Memory B cell (primary cell): ENCODE data around the gene LEKR1.

Experiments
- ATAC-seq: fragments of 150-1000 bp; cut with Tn5 transposase; 2 replicates; pipeline ENCODE4 v1.10.0; 2021; ENCODE audit warnings: low read depth, mild to moderate bottlenecking, moderate library complexity
- DNase-seq, 2 donors: peaks; one replicate each; pipeline ENCODE4 v3.0.0; 2022; ENCODE audit warnings: low spot score in 2 of 2
- H3K27ac Mint-ChIP-seq: one replicate; pipeline ENCODE4 v1.8.0; 2022; ENCODE audit warnings: mild to moderate bottlenecking, moderate library complexity, mixed read lengths
- H3K27me3 Mint-ChIP-seq: one replicate; pipeline ENCODE4 v1.8.0; 2022; ENCODE audit warnings: mixed read lengths
- H3K36me3 Mint-ChIP-seq: one replicate; pipeline ENCODE4 v1.8.0; 2022; ENCODE audit warnings: mild to moderate bottlenecking, mixed read lengths
- H3K4me1 Mint-ChIP-seq: one replicate; pipeline ENCODE4 v1.8.0; 2022; ENCODE audit warnings: mixed read lengths
- H3K4me3 Mint-ChIP-seq: one replicate; pipeline ENCODE4 v1.8.0; 2022; ENCODE audit warnings: mild to moderate bottlenecking, moderate library complexity, mixed read lengths
- H3K9me3 Mint-ChIP-seq: one replicate; pipeline ENCODE4 v1.8.0; 2022; ENCODE audit warnings: mixed read lengths

The LEKR1 gene

GRCh38 chr3:157033001-157033400, 206.8 kb downstream of the LEKR1 start:
- peaks cover 16% of the 10 kb centered on the region for H3K4me1 Mint-ChIP-seq
- peaks cover 3% of the 10 kb centered on the region for H3K36me3 Mint-ChIP-seq
- H3K9me3 Mint-ChIP-seq: peaks cover 3% of the 10 kb centered on the region
- no peak overlapping the region for H3K4me3 Mint-ChIP-seq
- ATAC-seq (no peak), DNase-seq (no peak)
- no peak overlapping the region for H3K27ac Mint-ChIP-seq
- no peaks in the 10 kb centered on the region for H3K27me3 Mint-ChIP-seq

GRCh38 chr3:157040456-157040855, 214.3 kb downstream of the LEKR1 start:
- peaks cover 3% of the 10 kb centered on the region for H3K36me3 Mint-ChIP-seq
- no peak overlapping the region for H3K4me3 Mint-ChIP-seq
- H3K9me3 Mint-ChIP-seq: peaks cover 3% of the 10 kb centered on the region
- H3K27me3 Mint-ChIP-seq: no peaks in the 10 kb centered on the region
- ATAC-seq: no peak
- H3K4me1 Mint-ChIP-seq: no peaks in the 10 kb centered on the region
- DNase-seq: no peak
- H3K27ac Mint-ChIP-seq: no peak overlapping the region

- H3K4me1 Mint-ChIP-seq: peaks cover 2% of the 10 kb centered on the region
These were observed 216.1 kb downstream of the LEKR1 start for GRCh38 chr3:157042226-157042625.

GRCh38 chr3:157043771-157044170, 217.6 kb downstream of the LEKR1 start:
- no peak overlapping the region for H3K4me3 Mint-ChIP-seq

More at GRCh38 chr3:157042226-157042625, 216.1 kb downstream of the LEKR1 start:
- H3K9me3 Mint-ChIP-seq: no peaks in the 10 kb centered on the region
- ATAC-seq: no peak
- no peak overlapping the region for H3K4me3 Mint-ChIP-seq
- no peak overlapping the region for H3K27ac Mint-ChIP-seq
- no peaks in the 10 kb centered on the region for H3K36me3 Mint-ChIP-seq
- H3K27me3 Mint-ChIP-seq: no peaks in the 10 kb centered on the region
- no peak for DNase-seq

GRCh38 chr3:157045238-157045850, 219.2 kb downstream of the LEKR1 start:
- no peaks in the 10 kb centered on the region for H3K36me3 Mint-ChIP-seq
- H3K27ac Mint-ChIP-seq: no peak overlapping the region
- no peak overlapping the region for H3K4me3 Mint-ChIP-seq
- peaks cover 2% of the 10 kb centered on the region for H3K4me1 Mint-ChIP-seq
- ATAC-seq (no peak), DNase-seq (no peak)
- H3K9me3 Mint-ChIP-seq: no peaks in the 10 kb centered on the region
- H3K27me3 Mint-ChIP-seq: no peaks in the 10 kb centered on the region

More at GRCh38 chr3:157043771-157044170, 217.6 kb downstream of the LEKR1 start:
- Mint-ChIP-seq H3K9me3 (no peaks in the 10 kb centered on the region), H3K27me3 (no peaks in the 10 kb centered on the region), H3K4me1 (peaks cover 2% of the 10 kb centered on the region), H3K36me3 (no peaks in the 10 kb centered on the region), H3K27ac (no peak overlapping the region)
- no peak for DNase-seq
- no peak for ATAC-seq

GRCh38 chr3:157046520-157046919, 220.4 kb downstream of the LEKR1 start:
- Mint-ChIP-seq H3K36me3 (no peaks in the 10 kb centered on the region), H3K27me3 (no peaks in the 10 kb centered on the region), H3K4me1 (peaks cover 2% of the 10 kb centered on the region), H3K4me3 (no peak overlapping the region), H3K9me3 (no peaks in the 10 kb centered on the region), H3K27ac (no peak overlapping the region)
- ATAC-seq (no peak), DNase-seq (no peak)

GRCh38 chr3:157051055-157051454, 224.9 kb downstream of the LEKR1 start:
- Mint-ChIP-seq H3K9me3 (no peaks in the 10 kb centered on the region), H3K4me1 (peaks cover 2% of the 10 kb centered on the region), H3K4me3 (no peak overlapping the region), H3K27me3 (no peaks in the 10 kb centered on the region), H3K36me3 (no peaks in the 10 kb centered on the region), H3K27ac (no peak overlapping the region)
- no peak for ATAC-seq
- no peak for DNase-seq

GRCh38 chr3:157051591-157051990, 225.4 kb downstream of the LEKR1 start:
- H3K4me1 Mint-ChIP-seq: peaks cover 2% of the 10 kb centered on the region
- no peaks in the 10 kb centered on the region for H3K36me3 Mint-ChIP-seq
- no peak overlapping the region for H3K4me3 Mint-ChIP-seq
- H3K9me3 Mint-ChIP-seq: no peaks in the 10 kb centered on the region
- no peak overlapping the region for H3K27ac Mint-ChIP-seq
- DNase-seq: no peak
- no peak for ATAC-seq
- H3K27me3 Mint-ChIP-seq: no peaks in the 10 kb centered on the region

GRCh38 chr3:157056035-157056434, 229.9 kb downstream of the LEKR1 start:
- DNase-seq (no peak), ATAC-seq (no peak)
- Mint-ChIP-seq H3K9me3 (no peaks in the 10 kb centered on the region), H3K27me3 (peaks cover 4% of the 10 kb centered on the region), H3K36me3 (no peaks in the 10 kb centered on the region), H3K27ac (no peak overlapping the region), H3K4me1 (no peaks in the 10 kb centered on the region), H3K4me3 (no peak overlapping the region)

GRCh38 chr3:157058392-157059071, 232.4 kb downstream of the LEKR1 start:
- peaks cover 6% of the 10 kb centered on the region for H3K27me3 Mint-ChIP-seq
- H3K9me3 Mint-ChIP-seq: no peaks in the 10 kb centered on the region
- ATAC-seq (no peak), DNase-seq (no peak)
- H3K4me3 Mint-ChIP-seq: no peak overlapping the region
- no peaks in the 10 kb centered on the region for H3K4me1 Mint-ChIP-seq
- no peaks in the 10 kb centered on the region for H3K36me3 Mint-ChIP-seq
- no peak overlapping the region for H3K27ac Mint-ChIP-seq

- H3K9me3 Mint-ChIP-seq: no peaks in the 10 kb centered on the region
- H3K4me1 Mint-ChIP-seq: peaks cover 2% of the 10 kb centered on the region
- H3K27ac Mint-ChIP-seq: no peak overlapping the region
- peaks cover 6% of the 10 kb centered on the region for H3K27me3 Mint-ChIP-seq
- H3K4me3 Mint-ChIP-seq: no peak overlapping the region
- H3K36me3 Mint-ChIP-seq: no peaks in the 10 kb centered on the region
- DNase-seq: no peak
- ATAC-seq: no peak
These were observed 233.0 kb downstream of the LEKR1 start for GRCh38 chr3:157059181-157059580.

- Mint-ChIP-seq H3K27ac (no peak overlapping the region), H3K9me3 (no peaks in the 10 kb centered on the region), H3K36me3 (no peaks in the 10 kb centered on the region), H3K4me1 (peaks cover 7% of the 10 kb centered on the region), H3K4me3 (no peak overlapping the region), H3K27me3 (peaks cover 6% of the 10 kb centered on the region)
- ATAC-seq: no peak
- DNase-seq: no peak
These were observed 233.5 kb downstream of the LEKR1 start for GRCh38 chr3:157059661-157060060.

- Mint-ChIP-seq H3K36me3 (no peaks in the 10 kb centered on the region), H3K27ac (no peak overlapping the region), H3K9me3 (no peaks in the 10 kb centered on the region), H3K27me3 (peaks cover 6% of the 10 kb centered on the region), H3K4me3 (no peak overlapping the region), H3K4me1 (peaks cover 7% of the 10 kb centered on the region)
- ATAC-seq (no peak), DNase-seq (no peak)
These were observed 235.1 kb downstream of the LEKR1 start for GRCh38 chr3:157061265-157061664.

- Mint-ChIP-seq H3K27me3 (peaks cover 4% of the 10 kb centered on the region), H3K36me3 (no peaks in the 10 kb centered on the region), H3K4me1 (peaks cover 24% of the 10 kb centered on the region), H3K9me3 (no peaks in the 10 kb centered on the region), H3K27ac (no peak overlapping the region), H3K4me3 (no peak overlapping the region)
- ATAC-seq (no peak), DNase-seq (no peak)
These were observed 237.3 kb downstream of the LEKR1 start for GRCh38 chr3:157063469-157063868.

- Mint-ChIP-seq H3K4me1 (peaks cover 25% of the 10 kb centered on the region), H3K4me3 (peak overlapping the region; percentile 24), H3K27ac (peak overlapping the region; percentile 46), H3K9me3 (no peaks in the 10 kb centered on the region), H3K36me3 (no peaks in the 10 kb centered on the region), H3K27me3 (peaks cover 4% of the 10 kb centered on the region)
- no peak for DNase-seq
- ATAC-seq: no peak
These were observed 237.8 kb downstream of the LEKR1 start for GRCh38 chr3:157063926-157064325.
